Anterior cingulate cortex (tissue), 58 donors: ENCODE results near the gene ZNF442.
"Not testable (repeated sequence)": the region's sequence is repeated elsewhere in the genome, so short reads cannot be mapped to it uniquely, and the experiment has no call there.

Experiments used
- DNase-seq, 58 donors: peaks; one replicate each; lab custom pipeline; 2025; lab: John Stamatoyannopoulos, UW

Gene ZNF442

GRCh38 chr19:12365236-12366162 is at the start of gene ZNF442:
ZNF442 (minus strand) TSS chr19:12365683; CDS start chr19:12363631, 2,052 bp downstream.
- DNase-seq = peak; percentile 44 to 97 (median 92)

- no peak for DNase-seq
Measured at GRCh38 chr19:12411893-12412292, 46.4 kb upstream of the ZNF442 start.

GRCh38 chr19:12400633-12401502 is 35.4 kb upstream of the ZNF442 start, which contains the start of gene ZNF799:
ZNF799 (minus strand) TSS chr19:12401271; CDS start chr19:12401070, 201 bp downstream.
- peak; percentile 46 to 99 (median 94) for DNase-seq

GRCh38 chr19:12399901-12400632 is 34.6 kb upstream of the ZNF442 start:
- DNase-seq = peak in 7 of 58 donors; percentile 2 to 31 (median 15)

DNA sequence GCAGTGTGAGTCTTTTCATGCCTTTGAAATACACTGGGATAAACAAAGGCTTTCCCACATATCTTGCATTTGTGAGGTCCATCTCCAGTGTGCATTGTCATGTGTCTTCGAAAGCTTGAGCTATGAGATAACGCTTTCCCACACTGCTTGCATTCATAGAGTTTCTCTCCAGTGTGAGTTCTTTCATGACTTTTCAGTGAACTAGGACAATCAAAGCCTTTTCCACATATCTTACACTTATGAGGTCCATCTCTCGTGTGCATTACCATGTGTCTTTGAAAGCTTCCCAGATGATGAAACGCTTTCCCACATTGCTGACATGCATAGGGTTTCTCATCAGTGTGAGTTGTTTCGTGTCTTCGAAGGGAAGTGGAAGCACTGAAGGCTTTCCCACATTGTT is 25.7 kb upstream of the ZNF442 start:
- not testable (repeated sequence) for DNase-seq

DNA sequence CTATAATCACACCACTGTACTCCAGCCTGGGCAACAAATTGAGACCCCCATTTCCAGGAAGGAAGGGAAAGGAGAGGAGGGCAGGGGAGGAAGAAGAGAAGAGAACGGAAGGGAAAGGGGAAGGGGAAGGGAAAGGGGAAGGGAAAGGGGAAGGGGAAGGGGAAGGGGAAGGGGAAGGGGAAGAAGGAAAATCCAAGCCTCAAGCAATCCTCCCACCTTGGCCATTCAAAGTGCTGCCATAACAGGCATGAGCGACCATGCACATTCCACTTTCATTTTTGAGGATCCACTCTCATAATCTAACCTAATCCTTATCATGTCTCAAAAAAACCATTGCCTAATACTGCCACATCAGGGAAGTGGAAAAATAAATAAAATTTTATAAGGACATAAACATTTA is 20.9 kb upstream of the ZNF442 start:
- not testable (repeated sequence) for DNase-seq

- DNase-seq = no peak
Measured at GRCh38 chr19:12380444-12380737, 14.9 kb upstream of the ZNF442 start.

DNA sequence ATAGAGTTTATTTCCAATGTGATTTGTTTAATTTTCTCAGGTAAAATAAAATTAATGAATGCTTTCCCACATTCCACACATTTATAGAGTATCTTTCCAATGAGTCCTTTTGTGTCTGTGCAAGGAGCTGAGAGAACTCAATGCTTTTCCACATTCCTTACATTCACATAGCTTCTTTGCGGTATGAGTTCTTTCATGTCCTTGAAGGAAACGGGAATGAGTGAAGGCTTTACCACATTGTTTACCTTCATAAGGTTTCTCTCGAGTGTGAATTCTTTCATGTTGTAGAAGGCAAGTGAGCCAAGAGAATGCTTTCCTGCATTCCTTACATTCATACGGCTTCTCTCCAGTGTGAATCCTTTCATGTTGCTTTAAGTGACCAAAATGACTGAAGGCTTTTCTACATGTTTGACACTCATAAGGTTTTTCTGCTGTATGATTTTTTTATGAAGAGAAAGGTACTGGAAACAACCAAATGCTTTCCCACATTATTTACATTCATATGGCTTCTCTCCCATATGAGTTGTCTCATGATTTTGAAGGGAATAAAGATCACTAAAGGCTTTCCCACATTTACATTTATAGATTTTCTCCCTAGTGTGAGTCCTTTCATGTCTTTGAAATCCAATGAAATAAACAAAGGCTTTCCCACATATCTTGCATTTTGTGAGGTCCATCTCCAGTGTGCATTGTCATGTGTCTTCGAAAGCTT is 14.4 kb upstream of the ZNF442 start:
- DNase-seq = no peak

GRCh38 chr19:12374026-12374425 is 8.5 kb upstream of the ZNF442 start:
- no peak for DNase-seq

DNA sequence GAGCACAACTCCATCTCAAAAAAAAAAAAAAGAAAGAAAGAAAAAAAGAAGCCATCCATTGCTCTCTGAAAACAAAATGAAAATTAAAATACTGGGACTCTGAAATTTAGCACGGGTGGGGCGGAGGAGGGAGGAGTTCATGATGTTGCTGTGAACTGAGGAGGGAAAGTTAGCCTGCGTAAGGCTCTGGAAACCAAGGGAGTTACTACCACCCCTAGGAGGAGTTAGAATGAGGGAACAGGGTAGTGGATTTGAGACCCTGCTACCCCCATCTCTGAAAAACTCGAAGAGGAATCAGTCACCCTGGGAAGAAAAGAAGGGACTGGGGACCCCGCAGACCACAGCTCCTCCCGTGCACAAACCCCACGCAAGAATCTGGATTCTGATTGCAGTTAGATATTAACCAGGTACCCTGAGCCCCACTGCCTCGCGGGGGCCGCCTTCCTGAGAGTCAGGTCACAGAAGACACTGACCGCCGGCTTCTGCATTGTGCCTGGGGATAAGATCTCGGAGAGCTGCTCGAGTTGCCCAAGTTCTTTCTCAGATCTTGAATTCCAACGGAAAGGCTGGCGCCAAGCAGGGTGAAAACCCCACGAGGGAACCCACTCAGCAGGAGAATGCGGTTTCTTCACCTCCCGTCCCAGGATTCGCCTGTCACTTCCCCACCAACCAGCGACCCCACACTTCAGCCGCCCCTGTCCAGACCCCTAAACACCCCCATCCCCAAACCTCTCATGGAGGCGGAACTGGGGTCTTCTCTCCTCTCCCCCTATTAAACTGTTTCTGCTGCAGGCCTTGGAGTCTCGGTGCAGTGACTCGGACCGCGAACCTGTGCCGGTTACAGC is 870 bp downstream of the ZNF442 start:
- peak in 19 of 58 donors; percentile 5 to 49 (median 18) for DNase-seq

DNA sequence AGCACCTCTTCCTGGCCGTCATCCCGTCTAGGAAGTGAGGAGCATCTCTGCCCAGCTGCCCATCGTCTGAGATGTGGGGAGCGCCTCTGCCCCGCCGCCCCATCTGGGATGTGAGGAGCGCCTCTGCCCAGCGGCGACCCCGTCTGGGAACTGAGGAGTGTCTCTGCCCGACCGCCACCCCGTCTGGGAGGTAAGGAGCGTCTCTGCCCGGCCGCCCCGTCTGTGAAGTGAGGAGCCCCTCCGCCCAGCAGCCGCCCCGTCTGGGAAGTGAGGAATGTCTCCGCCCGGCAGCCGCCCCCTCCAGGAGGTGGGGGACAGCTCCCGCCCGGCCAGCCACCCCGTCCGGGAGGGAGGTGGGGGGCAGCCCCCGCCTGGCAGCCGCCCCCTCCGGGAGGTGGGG is 3.2 kb downstream of the ZNF442 start:
- not testable (repeated sequence) for DNase-seq

DNA sequence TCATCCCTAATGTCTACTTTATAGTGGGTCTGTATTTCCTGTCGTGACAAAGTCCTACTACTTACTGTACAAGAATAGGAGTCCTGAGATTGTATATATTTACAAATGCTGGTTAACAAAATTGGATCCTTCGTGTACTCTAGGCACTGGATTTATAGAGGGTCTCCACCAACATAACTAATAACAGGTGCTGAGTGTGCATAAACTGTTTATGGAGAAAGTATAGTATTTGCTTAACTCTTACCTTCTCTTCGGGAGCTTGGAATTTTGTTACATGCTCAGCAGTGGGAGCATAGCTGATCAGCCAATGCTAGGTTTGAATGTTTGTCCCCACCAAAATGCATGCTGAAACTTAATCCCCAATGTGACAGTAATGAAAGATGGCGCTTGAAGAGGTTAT is 12.1 kb downstream of the ZNF442 start:
- no peak for DNase-seq

DNA sequence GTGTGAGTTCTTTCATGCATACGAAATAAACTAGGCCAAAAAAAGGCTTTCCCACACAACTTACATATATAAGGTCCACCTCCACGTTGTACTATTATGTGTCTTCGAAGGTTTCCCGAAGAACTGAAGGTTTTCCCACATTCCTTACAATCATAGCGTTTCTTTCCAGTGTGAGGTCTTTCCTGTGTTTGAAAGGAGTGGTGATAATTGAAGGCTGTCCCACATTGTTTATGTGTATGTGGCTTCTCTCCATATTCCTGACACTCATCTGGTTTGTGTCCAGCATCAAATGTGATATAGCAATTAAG is 14.6 kb downstream of the ZNF442 start:
- DNase-seq = no peak

DNA sequence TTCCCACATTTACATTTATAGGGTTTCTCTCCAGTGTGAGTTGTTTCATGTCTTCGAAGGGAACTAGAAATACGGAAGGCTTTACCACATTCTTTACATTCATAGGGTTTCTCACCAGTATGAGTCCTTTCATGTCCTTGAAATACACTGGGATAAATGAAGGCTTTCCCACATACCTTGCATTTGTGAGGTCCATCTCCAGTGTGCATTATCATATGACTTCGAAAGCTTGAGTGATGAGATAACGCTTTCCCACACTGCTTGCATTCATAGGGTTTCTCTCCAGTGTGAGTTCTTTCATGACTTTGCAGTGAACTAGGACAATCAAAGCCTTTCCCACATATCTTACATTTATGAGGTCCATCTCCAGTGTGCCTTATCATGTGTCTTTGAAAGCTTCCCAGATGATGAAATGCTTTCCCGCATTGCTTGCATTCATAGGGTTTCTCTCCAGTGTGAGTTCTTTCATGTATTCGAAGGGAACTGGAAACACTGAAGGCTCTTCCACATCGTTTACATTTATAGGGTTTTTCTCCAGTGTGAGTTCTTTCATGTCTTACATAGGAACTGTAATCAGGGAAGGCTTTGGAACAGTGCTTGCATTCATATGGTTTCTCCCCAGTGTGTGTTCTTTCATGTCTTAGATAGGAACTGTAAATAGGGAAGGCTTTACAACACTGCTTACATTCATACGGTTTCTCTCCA is 15.1 kb downstream of the ZNF442 start:
- no peak for DNase-seq

- DNase-seq = no peak
Measured at GRCh38 chr19:12346896-12347295, 18.6 kb downstream of the ZNF442 start.

- DNase-seq = no peak
Measured at GRCh38 chr19:12345197-12345596, 20.3 kb downstream of the ZNF442 start.

GRCh38 chr19:12333162-12334159 is 32.0 kb downstream of the ZNF442 start, which contains the start of gene ZNF563:
ZNF563 (minus strand) TSS chr19:12333633; CDS start chr19:12333482, 151 bp downstream.
- DNase-seq = peak; percentile 63 to 99 (median 95)
